ENCODE data around the gene GTF2A1.
"Not testable (repeated sequence)": the region's sequence is repeated elsewhere in the genome, so short reads cannot be mapped to it uniquely, and the experiment has no call there.

Gene GTF2A1

GRCh38 chr14:81220830-81221578 lies at the start of gene GTF2A1:
Gene GTF2A1 (minus strand): TSS chr14:81220959. CDS start chr14:81220518, 441 bp downstream.
- peak; percentile 95 for DNase-seq

- no peak for DNase-seq
Measured at GRCh38 chr14:81269979-81270375, 49.2 kb upstream of the GTF2A1 start.

- peak; percentile 59 for DNase-seq
Measured at GRCh38 chr14:81269100-81269978, 48.6 kb upstream of the GTF2A1 start.

- DNase-seq, result no peak
Measured at GRCh38 chr14:81268016-81268416, 47.3 kb upstream of the GTF2A1 start.

GRCh38 chr14:81265636-81266169 lies 44.9 kb upstream of the GTF2A1 start:
- no peak for DNase-seq

- DNase-seq, result no peak
Measured at GRCh38 chr14:81264671-81265070, 43.9 kb upstream of the GTF2A1 start.

GRCh38 chr14:81263777-81264410 lies 43.1 kb upstream of the GTF2A1 start:
- DNase-seq, result no peak

GRCh38 chr14:81261176-81261575 lies 40.4 kb upstream of the GTF2A1 start:
- DNase-seq, result no peak

GRCh38 chr14:81260732-81261131 lies 40.0 kb upstream of the GTF2A1 start:
- DNase-seq, result no peak

- no peak for DNase-seq
Measured at GRCh38 chr14:81256289-81256960, 35.7 kb upstream of the GTF2A1 start.

GRCh38 chr14:81252278-81252677 lies 31.5 kb upstream of the GTF2A1 start:
- no peak for DNase-seq

GRCh38 chr14:81247271-81247766 lies 26.6 kb upstream of the GTF2A1 start:
- no peak for DNase-seq

GRCh38 chr14:81246461-81247270 lies 25.9 kb upstream of the GTF2A1 start:
- no peak for DNase-seq

GRCh38 chr14:81245771-81246170 lies 25.0 kb upstream of the GTF2A1 start:
- DNase-seq, result no peak

GRCh38 chr14:81244431-81244830 lies 23.7 kb upstream of the GTF2A1 start:
- DNase-seq, result not testable (repeated sequence)

GRCh38 chr14:81243499-81243898 lies 22.7 kb upstream of the GTF2A1 start:
- no peak for DNase-seq

GRCh38 chr14:81236849-81237248 lies 16.1 kb upstream of the GTF2A1 start:
- DNase-seq, result not testable (repeated sequence)

- DNase-seq, result no peak
Measured at GRCh38 chr14:81236138-81236537, 15.4 kb upstream of the GTF2A1 start.

GRCh38 chr14:81235096-81235495 lies 14.3 kb upstream of the GTF2A1 start:
- DNase-seq, result no peak

- no peak for DNase-seq
Measured at GRCh38 chr14:81234278-81234677, 13.5 kb upstream of the GTF2A1 start.

- no peak for DNase-seq
Measured at GRCh38 chr14:81233615-81234014, 12.9 kb upstream of the GTF2A1 start.

- DNase-seq, result no peak
Measured at GRCh38 chr14:81231540-81231939, 10.8 kb upstream of the GTF2A1 start.

All from NCI-H1417 treated with DMSO at 0.1 percent for 48 hours (cell line).